Mammary epithelial cell (primary cell): Measurements from ENCODE around the gene GRIA3.

Experiments
- CTCF ChIP-seq, 2 donors: IDR thresholded peaks in 1 of 2; conservative IDR thresholded peaks in 1 of 2; 2 replicates each; pipeline ENCODE4 v1.5.1; 2011 to 2012; ENCODE audit warnings: inconsistent platforms in 2 of 2, low read length in 2 of 2, mild to moderate bottlenecking in 2 of 2, control low read depth in 1 of 2, low read depth in 1 of 2; ENCODE audit not compliant: insufficient read depth in 1 of 2; ENCODE audit errors: extremely low read depth in 1 of 2
- EZH2 ChIP-seq: IDR thresholded peaks from 2 replicates; pipeline ENCODE4 v1.6.1; 2012; ENCODE audit warnings: low read length, inconsistent platforms, borderline replicate concordance

DNA sequence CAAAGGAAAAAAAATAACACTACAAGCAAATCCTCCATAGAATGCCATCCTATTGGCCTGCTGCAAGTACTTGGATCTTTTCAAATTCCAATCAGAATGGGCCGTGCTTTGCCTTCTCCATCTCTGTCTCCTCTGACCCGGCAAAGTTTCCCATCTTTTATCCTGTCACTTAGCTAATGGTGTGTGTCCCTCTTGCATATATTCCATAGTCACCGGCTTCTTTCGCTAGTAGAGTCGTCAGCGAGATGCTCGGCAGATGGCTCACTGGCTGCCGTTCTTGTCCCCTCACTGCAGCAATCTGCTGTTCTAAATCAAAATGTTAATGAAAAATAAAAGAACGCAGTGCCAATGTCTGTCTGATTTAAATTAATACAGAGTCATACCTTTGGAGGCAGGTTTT lies 22.1 kb downstream of the GRIA3 start:
- TF ChIP-seq CTCF (conservative IDR thresholded peaks at IDR 0.05 in 1 of 2, IDR thresholded peaks at IDR 0.05 in 1 of 2; ENCODE audit: extremely low read depth in 1 of 2, insufficient read depth in 1 of 2, low read depth in 1 of 2, low read length in 2 of 2) (no peak), EZH2 (no peak)
